Activated CD8-positive, alpha-beta T cell treated with anti-CD3 and anti-CD28 coated beads, Interleukin-2, amount 10 ng/mL, durations not matched to agents 7 days and 5 days (primary cell): Measurements from ENCODE around the gene PC. TPM values are rescaled to one million over a fixed set of nuclear protein-coding genes. Genes with fewer than 3 reads are reported as not detected.

Experiments
- ATAC-seq: fragments of 150-1000 bp; cut with Tn5 transposase; one replicate; pipeline ENCODE4 v1.10.0; 2021; ENCODE audit warnings: moderate library complexity
- CTCF ChIA-PET: fragments of 350-600 bp; sonication (Branson Sonifier 250); formaldehyde crosslinking; loops from one replicate; lab custom pipeline; 2021; ENCODE audit warnings: antibody characterized with exemption; lab: Charles Lee
- POLR2A ChIA-PET: fragments of 350-600 bp; sonication (Branson Sonifier 250); formaldehyde crosslinking; loops from one replicate; lab custom pipeline; 2021; ENCODE audit warnings: antibody characterized with exemption; lab: Charles Lee
- DNase-seq: peaks from one replicate; pipeline ENCODE4 v3.0.0-alpha.2; 2020
- H3K27ac Mint-ChIP-seq: one replicate; pipeline ENCODE4 v1.8.0; 2021; ENCODE audit warnings: mild to moderate bottlenecking, mixed read lengths
- H3K27me3 Mint-ChIP-seq: one replicate; pipeline ENCODE4 v1.8.0; 2021; ENCODE audit warnings: low read depth, mixed read lengths
- H3K36me3 Mint-ChIP-seq: one replicate; pipeline ENCODE4 v1.8.0; 2021; ENCODE audit warnings: low read depth, mixed read lengths
- H3K4me1 Mint-ChIP-seq: one replicate; pipeline ENCODE4 v1.8.0; 2021; ENCODE audit warnings: low read depth, mixed read lengths
- H3K4me3 Mint-ChIP-seq: one replicate; pipeline ENCODE4 v1.8.0; 2021; ENCODE audit warnings: mild to moderate bottlenecking, mixed read lengths
- H3K9me3 Mint-ChIP-seq: one replicate; pipeline ENCODE4 v1.8.0; 2022; ENCODE audit warnings: mixed read lengths; ENCODE audit not compliant: insufficient read depth
- total RNA-seq, 2 experiments: library from RNA; stranded (reverse); gene quantifications; one replicate each; pipeline ENCODE4 v1.2.3, GENCODE V29; 2021

The PC gene
- total RNA-seq, 2 experiments from 2014 or later: 10.4 to 11.7 TPM

DNA sequence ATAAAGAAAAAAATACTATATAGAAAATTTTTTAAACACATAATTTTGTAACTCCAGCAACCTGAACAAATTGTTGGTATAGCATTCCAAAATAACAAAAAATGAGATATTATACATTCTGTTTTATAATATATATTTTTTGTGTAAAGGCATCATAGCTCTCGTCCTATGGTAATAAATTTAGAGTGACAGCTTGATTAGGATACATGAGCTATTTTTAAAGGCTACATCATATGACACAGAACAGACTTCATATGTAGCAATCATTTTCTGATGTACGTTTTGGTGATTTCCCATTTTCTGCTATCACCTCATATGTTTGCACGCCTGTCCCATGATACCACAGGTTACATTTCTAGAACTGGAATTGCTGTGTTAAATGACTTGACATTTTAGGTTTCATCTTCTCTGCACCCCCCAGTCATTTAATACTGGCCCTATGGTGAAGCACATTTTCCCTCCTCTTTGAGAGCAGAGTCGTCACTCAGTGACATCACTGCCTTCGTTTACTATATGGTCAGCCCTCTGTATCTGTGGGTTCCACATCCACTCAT is 19.5 kb downstream of the PC start:
- H3K4me1 Mint-ChIP-seq: no peaks in the 10 kb centered on the region

DNA sequence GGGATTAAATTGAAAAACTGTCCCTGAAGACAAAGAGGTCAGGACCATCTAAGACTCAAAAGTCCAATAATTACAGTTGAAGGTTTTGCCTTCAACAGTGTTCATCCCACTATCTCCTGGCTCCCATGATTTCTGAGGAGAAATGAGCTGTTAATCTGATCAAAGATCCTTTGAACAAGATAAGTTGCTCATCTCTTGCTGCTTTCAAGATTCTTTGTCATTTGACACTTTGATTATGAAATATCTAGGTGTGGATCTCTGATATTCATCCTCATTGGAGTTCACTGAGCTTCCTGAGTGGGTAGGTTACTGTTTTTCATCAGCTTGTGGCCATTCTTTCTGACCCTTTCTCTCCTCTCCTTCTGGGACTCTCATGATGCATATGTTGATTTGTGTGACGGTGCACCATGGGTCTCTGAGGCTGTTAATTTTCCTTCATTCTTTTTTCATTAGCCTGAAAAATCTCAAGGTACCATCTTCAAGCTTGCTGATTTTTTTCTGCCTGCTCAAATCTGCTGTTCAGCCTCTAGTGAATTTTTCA is 20.9 kb downstream of the PC start:
- Mint-ChIP-seq H3K36me3 (no peaks in the 10 kb centered on the region), H3K9me3 (no peaks in the 10 kb centered on the region), H3K27me3 (peaks cover 3% of the 10 kb centered on the region), H3K27ac (no peak overlapping the region), H3K4me1 (no peaks in the 10 kb centered on the region), H3K4me3 (no peak overlapping the region)
- ATAC-seq: no peak
- ChIA-PET POLR2A (no interaction called here), CTCF (no interaction called here)
- DNase-seq: no peak

More for the DNA sequence above, 19.5 kb downstream of the PC start:
- ChIA-PET CTCF (no interaction called here), POLR2A (no interaction called here)
- H3K9me3 Mint-ChIP-seq: no peaks in the 10 kb centered on the region
- DNase-seq (no peak), ATAC-seq (no peak)
- H3K27me3 Mint-ChIP-seq: no peaks in the 10 kb centered on the region
- no peaks in the 10 kb centered on the region for H3K36me3 Mint-ChIP-seq
- no peak overlapping the region for H3K27ac Mint-ChIP-seq
- no peak overlapping the region for H3K4me3 Mint-ChIP-seq

- ChIA-PET CTCF (no interaction called here), POLR2A (interaction anchor here (0.7 kb wide), 1 partner anchor 1808 kb away, joined by 3 read pairs; no protein-coding TSS in a partner anchor)
- Mint-ChIP-seq H3K27me3 (peaks cover 3% of the 10 kb centered on the region), H3K36me3 (no peaks in the 10 kb centered on the region), H3K27ac (no peak overlapping the region), H3K4me3 (no peak overlapping the region), H3K4me1 (no peaks in the 10 kb centered on the region), H3K9me3 (no peaks in the 10 kb centered on the region)
- no peak for DNase-seq
- no peak for ATAC-seq
Measured at GRCh38 chr11:66936311-66936711, 21.9 kb downstream of the PC start.

DNA sequence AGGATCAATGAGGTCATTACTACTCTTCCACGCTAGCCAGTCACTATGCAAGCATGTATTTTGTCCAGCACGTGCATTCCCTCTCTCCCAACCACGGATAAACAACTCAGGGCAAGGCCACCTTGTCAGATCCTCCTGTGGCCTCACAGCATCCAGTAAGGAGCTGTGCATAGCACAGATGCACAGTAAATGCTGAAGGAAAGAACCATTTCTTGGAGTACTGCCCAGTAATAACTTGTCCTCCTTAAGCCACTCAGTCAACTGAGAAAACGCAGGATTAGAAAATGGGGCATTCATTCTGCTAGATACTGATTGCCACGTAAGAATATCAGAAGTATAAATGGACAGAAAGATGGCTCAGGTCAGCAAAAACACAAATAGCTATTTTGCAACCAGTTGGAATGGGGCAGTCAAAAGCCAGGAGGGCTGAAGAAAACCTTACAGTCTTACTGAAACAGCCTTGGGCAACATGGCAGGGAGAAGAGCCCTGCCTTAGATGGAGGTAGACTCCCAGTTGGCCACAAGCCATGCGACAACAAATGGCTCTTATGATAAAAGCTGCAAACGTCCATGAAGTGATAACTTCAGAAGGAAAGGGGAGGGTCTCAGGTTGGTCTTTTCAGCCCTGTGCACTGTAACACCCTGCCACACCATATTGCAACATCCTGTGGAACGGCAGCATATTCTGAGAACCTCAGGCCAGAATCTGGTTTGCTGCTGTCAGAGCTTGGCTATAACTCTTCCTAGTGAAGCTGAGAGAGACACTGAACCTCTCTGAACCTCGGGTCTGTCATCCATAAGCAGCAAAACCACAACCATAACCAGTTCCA is 23.0 kb downstream of the PC start:
- ChIA-PET POLR2A (no interaction called here), CTCF (no interaction called here)
- no peaks in the 10 kb centered on the region for H3K9me3 Mint-ChIP-seq
- H3K4me1 Mint-ChIP-seq: no peaks in the 10 kb centered on the region
- no peak overlapping the region for H3K4me3 Mint-ChIP-seq
- no peak overlapping the region for H3K27ac Mint-ChIP-seq
- DNase-seq (no peak), ATAC-seq (no peak)
- H3K27me3 Mint-ChIP-seq: peaks cover 3% of the 10 kb centered on the region
- H3K36me3 Mint-ChIP-seq: no peaks in the 10 kb centered on the region

- ATAC-seq (no peak), DNase-seq (no peak)
- no peak overlapping the region for H3K27ac Mint-ChIP-seq
- no peak overlapping the region for H3K4me3 Mint-ChIP-seq
- ChIA-PET POLR2A (no interaction called here), CTCF (interaction anchor here (0.9 to 1.3 kb wide), 2 partner anchors 14 to 139 kb away, joined by 3 read pairs; no protein-coding TSS in a partner anchor)
- H3K4me1 Mint-ChIP-seq: no peaks in the 10 kb centered on the region
- peaks cover 3% of the 10 kb centered on the region for H3K27me3 Mint-ChIP-seq
- no peaks in the 10 kb centered on the region for H3K36me3 Mint-ChIP-seq
- H3K9me3 Mint-ChIP-seq: no peaks in the 10 kb centered on the region
Measured at GRCh38 chr11:66933531-66933930, 24.7 kb downstream of the PC start.

DNA sequence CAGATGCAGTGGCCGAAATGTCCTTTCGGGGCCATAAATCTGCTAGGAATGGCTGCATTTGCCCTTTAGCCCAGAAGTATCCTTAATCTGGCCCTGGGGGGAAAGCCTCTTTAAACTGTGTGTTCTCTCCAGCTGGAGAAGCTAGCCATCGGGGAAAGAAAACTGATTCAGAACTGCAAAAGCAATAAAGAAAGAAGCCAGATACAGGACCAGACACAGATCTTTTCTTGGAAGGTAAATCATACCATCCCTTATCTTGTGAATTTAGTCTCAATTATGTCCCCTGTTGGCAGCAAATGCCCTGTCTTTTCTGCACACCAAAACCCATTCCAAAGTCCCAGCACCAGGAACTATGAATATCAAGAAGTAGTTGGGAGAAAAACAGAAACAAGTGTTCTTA is 25.6 kb downstream of the PC start:
- Mint-ChIP-seq H3K27ac (no peak overlapping the region), H3K4me3 (no peak overlapping the region), H3K9me3 (no peaks in the 10 kb centered on the region), H3K4me1 (no peaks in the 10 kb centered on the region), H3K36me3 (no peaks in the 10 kb centered on the region), H3K27me3 (peaks cover 3% of the 10 kb centered on the region)
- DNase-seq (no peak), ATAC-seq (no peak)
- CTCF ChIA-PET: no interaction called here
- POLR2A ChIA-PET: interaction anchor here (0.6 kb wide), 1 partner anchor 32 kb away, joined by 3 read pairs; no protein-coding TSS in a partner anchor

DNA sequence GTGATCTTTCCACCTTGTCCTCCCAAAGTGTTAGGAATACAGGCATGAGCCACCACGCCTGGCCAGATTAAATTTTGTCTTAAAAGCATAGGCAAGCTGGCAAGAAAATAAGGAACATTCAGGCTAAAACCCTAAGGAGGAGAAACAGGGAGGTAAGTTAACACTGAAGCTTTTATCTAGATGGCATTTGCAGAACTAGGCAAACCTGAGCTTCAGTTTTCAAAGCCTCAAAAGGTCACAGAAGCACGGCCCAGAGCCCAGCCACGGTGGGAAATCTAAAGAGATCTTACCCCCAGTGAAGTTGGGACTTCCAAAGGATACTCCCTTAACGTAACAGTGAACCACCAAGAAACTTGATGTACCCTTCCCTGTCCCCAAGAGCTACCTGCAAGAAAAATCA is 28.4 kb downstream of the PC start:
- no peak for ATAC-seq
- H3K4me3 Mint-ChIP-seq: no peak overlapping the region
- H3K27ac Mint-ChIP-seq: no peak overlapping the region
- DNase-seq: no peak
- no peaks in the 10 kb centered on the region for H3K9me3 Mint-ChIP-seq
- POLR2A ChIA-PET: interaction anchor here (1.3 kb wide), 1 partner anchor 15 kb away, joined by 3 read pairs; no protein-coding TSS in a partner anchor
- H3K4me1 Mint-ChIP-seq: no peaks in the 10 kb centered on the region
- H3K36me3 Mint-ChIP-seq: no peaks in the 10 kb centered on the region
- CTCF ChIA-PET: no interaction called here
- peaks cover 3% of the 10 kb centered on the region for H3K27me3 Mint-ChIP-seq

DNA sequence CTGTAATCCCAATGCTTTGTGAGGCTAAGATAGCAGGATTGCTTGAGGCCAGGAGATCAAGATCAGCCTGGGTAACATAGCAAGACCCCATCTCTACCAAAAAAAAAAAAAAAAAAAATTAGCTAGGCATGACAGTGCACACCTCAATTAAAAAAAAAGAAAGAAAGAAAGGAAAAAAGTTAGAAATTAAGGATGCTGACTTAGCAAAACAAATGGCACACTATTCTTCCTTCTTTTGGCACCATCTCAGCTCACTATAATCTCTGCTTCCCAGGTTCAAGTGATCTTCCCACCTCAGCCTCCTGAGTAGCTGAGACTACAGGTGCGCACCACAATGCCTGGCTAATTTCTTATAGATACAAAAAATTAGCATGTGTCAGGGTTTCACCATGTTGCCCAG is 33.9 kb downstream of the PC start:
- CTCF ChIA-PET: no interaction called here
- Mint-ChIP-seq H3K4me1 (no peaks in the 10 kb centered on the region), H3K4me3 (no peak overlapping the region), H3K27ac (no peak overlapping the region), H3K36me3 (no peaks in the 10 kb centered on the region), H3K9me3 (no peaks in the 10 kb centered on the region), H3K27me3 (no peaks in the 10 kb centered on the region)
- POLR2A ChIA-PET: no interaction called here
- ATAC-seq: no peak
- DNase-seq: no peak

GRCh38 chr11:66922551-66922950 is 35.6 kb downstream of the PC start:
- ChIA-PET CTCF (no interaction called here), POLR2A (no interaction called here)
- Mint-ChIP-seq H3K9me3 (no peaks in the 10 kb centered on the region), H3K4me3 (no peak overlapping the region), H3K36me3 (no peaks in the 10 kb centered on the region), H3K27me3 (no peaks in the 10 kb centered on the region), H3K4me1 (no peaks in the 10 kb centered on the region), H3K27ac (no peak overlapping the region)
- no peak for ATAC-seq
- DNase-seq: no peak

DNA sequence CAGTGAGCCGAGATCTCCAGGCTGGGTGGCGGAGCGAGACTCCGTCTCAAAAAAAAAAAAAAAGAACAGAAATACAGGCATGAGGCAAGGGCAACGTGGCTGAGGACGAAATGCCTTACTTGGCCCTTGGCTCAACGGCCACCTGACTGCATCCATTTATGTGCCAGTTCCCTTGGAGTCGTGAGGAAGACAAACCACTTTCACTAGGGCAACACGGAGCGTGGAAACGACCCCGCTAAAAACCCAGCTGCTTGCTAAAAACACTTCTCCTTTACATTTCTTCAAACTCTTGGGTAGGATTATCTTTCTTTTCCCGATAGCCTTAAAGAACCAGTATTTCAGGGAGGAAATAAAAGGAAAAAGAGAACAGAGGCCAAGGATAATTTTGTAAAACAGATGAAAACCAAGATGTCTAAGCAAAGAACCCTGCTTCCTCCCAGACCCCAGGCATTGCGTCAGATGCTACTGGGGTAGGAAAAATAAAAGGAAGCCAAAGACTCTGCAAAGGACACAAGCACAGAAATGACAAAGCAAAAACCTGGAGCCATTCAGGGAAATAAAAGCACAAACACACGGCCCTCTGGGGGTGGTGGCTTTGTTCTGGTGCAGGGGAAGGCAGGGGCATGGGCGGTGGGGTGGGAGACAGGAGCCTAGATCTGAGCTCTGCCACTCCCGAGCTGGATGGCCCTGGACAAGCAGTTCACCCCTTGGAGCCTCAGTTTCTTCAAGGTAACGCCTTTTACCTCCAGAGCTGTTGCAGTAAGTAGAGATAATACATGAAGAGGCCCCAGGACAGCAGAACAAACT is 37.0 kb downstream of the PC start:
- Mint-ChIP-seq H3K27me3 (no peaks in the 10 kb centered on the region), H3K27ac (no peak overlapping the region), H3K4me3 (no peak overlapping the region), H3K9me3 (no peaks in the 10 kb centered on the region), H3K4me1 (no peaks in the 10 kb centered on the region), H3K36me3 (no peaks in the 10 kb centered on the region)
- ATAC-seq (no peak), DNase-seq (no peak)
- ChIA-PET CTCF (no interaction called here), POLR2A (no interaction called here)

DNA sequence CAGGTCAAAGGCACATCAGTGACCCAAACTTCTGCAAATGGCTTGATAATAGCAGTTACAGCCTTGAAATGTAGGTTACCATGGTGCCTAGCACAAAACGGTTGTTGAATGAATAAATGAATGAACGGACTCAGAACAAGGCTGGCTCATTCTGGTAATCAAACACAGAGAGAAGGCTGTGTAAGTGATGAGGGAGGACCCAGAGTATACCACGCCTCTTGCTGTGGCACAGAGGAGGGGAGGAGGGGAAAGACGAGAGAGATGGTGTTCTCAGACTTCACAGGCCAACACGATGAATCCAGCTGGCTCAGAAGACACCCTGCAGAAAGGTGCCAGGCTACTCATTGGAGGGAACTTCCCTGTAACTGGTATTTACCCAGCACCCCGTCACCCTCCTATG is 38.3 kb downstream of the PC start:
- Mint-ChIP-seq H3K27ac (no peak overlapping the region), H3K27me3 (no peaks in the 10 kb centered on the region), H3K4me3 (no peak overlapping the region), H3K9me3 (no peaks in the 10 kb centered on the region), H3K4me1 (no peaks in the 10 kb centered on the region), H3K36me3 (no peaks in the 10 kb centered on the region)
- CTCF ChIA-PET: interaction anchor here (1.2 kb wide), 1 partner anchor 14 kb away, joined by 3 read pairs; no protein-coding TSS in a partner anchor
- ATAC-seq (no peak), DNase-seq (no peak)
- POLR2A ChIA-PET: no interaction called here
